GM18520 (cell line): Measurements from ENCODE around the gene GOSR2.
"Not testable (repeated sequence)": the region's sequence is repeated elsewhere in the genome, so short reads cannot be mapped to it uniquely, and the experiment has no call there.

Source experiments
- ATAC-seq: cut with Tn5 transposase; IDR thresholded peaks from one replicate; pipeline ENCODE4 v1.9.1; 2021; ENCODE audit not compliant: unreplicated experiment

Gene GOSR2

DNA sequence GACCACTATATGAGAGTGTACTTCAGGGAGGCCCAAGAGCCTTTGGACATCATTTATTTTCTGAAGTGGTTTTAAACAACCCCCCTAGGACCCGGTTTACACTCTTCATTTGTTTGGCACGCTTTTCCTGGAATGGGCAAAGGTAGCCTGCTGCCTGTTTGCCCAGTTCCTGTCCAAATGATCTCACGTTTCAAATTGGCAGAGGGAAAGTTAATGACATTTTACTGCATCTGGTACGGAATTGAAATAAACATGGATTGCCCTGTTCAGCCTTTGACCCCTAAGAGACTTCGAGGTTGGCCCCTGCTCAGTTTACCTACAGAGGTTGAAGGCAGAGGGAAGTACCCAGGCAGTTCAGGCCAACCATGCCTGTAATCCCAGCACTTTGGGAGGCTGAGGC lies 61.9 kb downstream of the GOSR2 start:
- no peak for ATAC-seq

DNA sequence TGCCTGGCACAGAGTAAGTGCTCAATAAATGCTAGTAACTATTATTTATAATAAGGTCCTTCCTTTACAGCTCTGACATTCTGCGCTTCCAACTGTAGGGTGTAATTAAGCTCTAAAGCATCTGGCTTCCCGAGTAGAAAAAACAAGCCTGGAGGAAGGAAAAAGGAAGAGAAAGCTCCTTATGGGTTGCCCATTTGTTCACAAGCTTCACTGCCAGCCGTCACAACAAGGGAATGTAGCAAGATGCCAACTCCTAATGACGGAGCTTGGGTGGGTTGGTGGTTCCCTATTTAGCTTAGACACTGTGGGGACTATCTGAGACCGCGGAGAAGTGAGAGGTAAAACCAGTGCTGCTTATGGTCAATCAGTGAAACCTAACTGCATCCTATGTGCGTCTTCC lies 63.4 kb downstream of the GOSR2 start:
- ATAC-seq: no peak

DNA sequence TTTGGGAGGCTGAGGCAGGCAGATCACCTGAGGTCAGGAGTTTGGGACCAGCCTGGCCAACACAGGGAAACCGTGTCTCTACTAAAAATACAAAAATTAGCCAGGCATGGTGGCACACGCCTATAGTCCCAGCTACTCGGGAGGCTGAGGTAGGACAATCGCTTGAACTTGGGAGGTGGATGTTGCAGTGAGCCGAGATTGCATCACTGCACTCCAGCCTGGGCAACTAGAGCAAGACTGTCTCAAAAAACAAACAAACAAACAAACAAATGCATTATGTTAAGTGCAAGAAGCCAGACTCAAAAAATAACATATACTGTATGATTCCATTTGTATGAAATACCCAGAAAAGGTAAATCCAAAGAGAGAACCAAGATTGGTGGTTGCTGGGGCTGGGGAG lies 65.0 kb downstream of the GOSR2 start:
- not testable (repeated sequence) for ATAC-seq

DNA sequence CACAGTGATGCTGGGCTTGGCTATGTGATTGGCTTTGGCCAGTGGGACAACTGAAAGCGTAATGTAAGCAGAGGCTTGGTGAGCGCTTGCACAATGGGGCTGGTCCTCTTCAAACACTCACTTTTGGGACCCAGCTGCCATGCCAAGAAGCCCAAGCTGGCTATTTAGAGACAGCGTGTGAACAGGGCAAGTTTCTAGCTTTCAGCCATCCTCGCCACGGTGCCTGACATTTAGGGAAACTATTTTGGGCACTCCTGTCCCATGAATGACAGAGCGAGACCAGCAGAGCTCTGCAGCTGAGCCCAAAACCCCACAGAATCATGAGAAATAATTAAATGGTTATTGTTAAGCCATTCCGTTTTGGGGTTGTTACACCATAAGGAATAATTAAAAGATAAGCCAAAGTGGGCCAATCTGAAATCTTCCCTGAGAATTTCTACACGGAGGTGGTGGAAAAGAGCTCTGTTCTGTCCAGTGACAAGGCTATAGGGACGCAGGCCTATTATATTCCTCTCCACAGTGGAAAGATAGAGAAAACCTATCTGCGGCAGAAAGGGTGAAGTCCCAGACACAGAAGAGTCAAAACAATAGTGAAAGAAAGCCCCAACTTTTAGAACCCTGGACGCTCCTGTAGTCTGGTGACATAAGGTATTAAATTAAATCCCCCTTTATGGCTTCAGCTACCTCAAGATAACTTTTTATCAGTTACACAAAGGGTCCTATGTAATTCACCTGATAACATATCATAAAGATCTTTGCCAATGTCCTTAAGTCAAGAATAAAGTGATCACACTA lies 66.9 kb downstream of the GOSR2 start:
- no peak for ATAC-seq

DNA sequence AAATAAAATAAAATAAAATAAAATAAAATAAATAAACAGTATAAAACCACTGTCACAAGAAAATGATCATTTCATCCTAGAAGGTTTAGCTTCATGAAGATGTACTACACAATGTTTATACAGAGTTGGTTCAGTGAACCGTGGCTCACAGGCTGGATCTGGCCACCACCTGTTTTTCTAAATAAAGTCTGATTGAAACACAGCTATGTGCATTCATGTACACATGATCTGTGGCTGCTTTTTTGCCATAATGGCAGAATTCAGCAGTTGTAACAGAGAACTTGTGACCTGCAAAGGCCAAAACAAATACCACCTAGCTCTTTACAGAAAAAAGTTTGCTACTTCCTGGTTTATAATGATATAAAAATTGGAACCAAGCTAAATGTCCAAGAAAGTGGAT lies 68.7 kb downstream of the GOSR2 start:
- ATAC-seq: no peak
